Suprapubic skin (tissue), 3 donors: ENCODE measurements around the gene MAP3K4.

Source experiments
- EP300 ChIP-seq: sonication (generic); formaldehyde crosslinking; IDR thresholded peaks from one replicate; pipeline ENCODE4 v1.6.1; 2017; ENCODE audit warnings: antibody characterized with exemption
- POLR2A ChIP-seq, 2 donors: fragments of 450-650 bp; IDR thresholded peaks; one replicate each; pipeline ENCODE4 v1.6.1; 2017; ENCODE audit warnings: antibody characterized with exemption in 2 of 2, mild to moderate bottlenecking in 2 of 2, moderate library complexity in 2 of 2
- TF ChIP-seq, protein P1 (sequence below), 2 donors: fragments of 200-600 bp in 1 of 2; fragments of 450-650 bp in 1 of 2; sonication (generic) in 1 of 2; IDR thresholded peaks; one replicate each; pipeline ENCODE4 v1.5.1; 2016 to 2019; ENCODE audit warnings: antibody characterized with exemption in 2 of 2, mild to moderate bottlenecking in 1 of 2, moderate library complexity in 1 of 2

- TF ChIP-seq, protein P1, sequence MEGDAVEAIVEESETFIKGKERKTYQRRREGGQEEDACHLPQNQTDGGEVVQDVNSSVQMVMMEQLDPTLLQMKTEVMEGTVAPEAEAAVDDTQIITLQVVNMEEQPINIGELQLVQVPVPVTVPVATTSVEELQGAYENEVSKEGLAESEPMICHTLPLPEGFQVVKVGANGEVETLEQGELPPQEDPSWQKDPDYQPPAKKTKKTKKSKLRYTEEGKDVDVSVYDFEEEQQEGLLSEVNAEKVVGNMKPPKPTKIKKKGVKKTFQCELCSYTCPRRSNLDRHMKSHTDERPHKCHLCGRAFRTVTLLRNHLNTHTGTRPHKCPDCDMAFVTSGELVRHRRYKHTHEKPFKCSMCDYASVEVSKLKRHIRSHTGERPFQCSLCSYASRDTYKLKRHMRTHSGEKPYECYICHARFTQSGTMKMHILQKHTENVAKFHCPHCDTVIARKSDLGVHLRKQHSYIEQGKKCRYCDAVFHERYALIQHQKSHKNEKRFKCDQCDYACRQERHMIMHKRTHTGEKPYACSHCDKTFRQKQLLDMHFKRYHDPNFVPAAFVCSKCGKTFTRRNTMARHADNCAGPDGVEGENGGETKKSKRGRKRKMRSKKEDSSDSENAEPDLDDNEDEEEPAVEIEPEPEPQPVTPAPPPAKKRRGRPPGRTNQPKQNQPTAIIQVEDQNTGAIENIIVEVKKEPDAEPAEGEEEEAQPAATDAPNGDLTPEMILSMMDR (IDR thresholded peaks at IDR 0.05): no peak
- TF ChIP-seq POLR2A (IDR thresholded peaks at IDR 0.05): no peak
- TF ChIP-seq EP300: no peak
Measured at GRCh38 chr6:161132384-161132783, 140.8 kb downstream of the MAP3K4 start.
